Colonic mucosa (tissue), 4 donors: ENCODE data around the gene COL18A1. TPM values are rescaled to one million over a fixed set of nuclear protein-coding genes. Genes with fewer than 3 reads are reported as not detected.
A peak's percentile ranks its signal among the peaks of the same experiment; 100 is the strongest.

ENCODE experiments used
- DNase-seq: peaks from one replicate; pipeline ENCODE4 v3.0.0-alpha.2; 2020
- H3K27ac ChIP-seq: fragments of 200-600 bp; one replicate; pipeline ENCODE4 v1.8.0; 2021
- H3K27me3 ChIP-seq: fragments of 200-600 bp; one replicate; pipeline ENCODE4 v1.8.0; 2021
- H3K36me3 ChIP-seq: fragments of 200-600 bp; one replicate; pipeline ENCODE4 v1.8.0; 2021
- H3K4me1 ChIP-seq: fragments of 200-600 bp; one replicate; pipeline ENCODE4 v1.8.0; 2021; ENCODE audit warnings: mild to moderate bottlenecking
- H3K4me3 ChIP-seq: fragments of 200-600 bp; one replicate; pipeline ENCODE4 v1.8.0; 2021
- H3K9ac ChIP-seq, 2 donors: one replicate each; pipeline ENCODE4 v1.7.0; 2013; ENCODE audit warnings: control low read depth in 2 of 2, low read depth in 2 of 2, low read length in 2 of 2
- H3K9me3 ChIP-seq: fragments of 200-600 bp; one replicate; pipeline ENCODE4 v1.8.0; 2021
- CTCF ChIP-seq: fragments of 200-600 bp; IDR thresholded peaks from one replicate; pipeline ENCODE4 v1.8.0; 2022; ENCODE audit warnings: antibody characterized with exemption, mild to moderate bottlenecking
- intact Hi-C: fragments of 100-400 bp; cut with DNase I; formaldehyde crosslinking; loops from one replicate; pipeline ENCODE4 v1.14.1; 2022
- total RNA-seq, 2 donors: library from RNA; stranded (reverse); fragmentation: NEBNext Ultra II Directional in 1 of 2; extraction: Animal tissue kit (Norgen Biotek cat#: 25700) in 1 of 2; gene quantifications; one replicate each; pipeline ENCODE4 v1.2.1, GENCODE V29; 2021
- donor health status: healthy.
- donor health status: DM: no; HTN: no; CAD: no.
- donor health status: DM: no; HTN: no; CAD: no.

COL18A1 gene
- total RNA-seq, 2 donors from 2014 or later, result 8.4 to 22.3 TPM

- Histone ChIP-seq H3K36me3 (no peaks in the 10 kb centered on the region), H3K9ac (no peak overlapping the region), H3K9me3 (no peaks in the 10 kb centered on the region), H3K27me3 (no peaks in the 10 kb centered on the region), H3K27ac (no peak overlapping the region), H3K4me1 (no peaks in the 10 kb centered on the region), H3K4me3 (no peak overlapping the region)
- DNase-seq, result peak; percentile 10
- intact Hi-C loops, result no loop called here
- TF ChIP-seq CTCF, result no peak
Measured at GRCh38 chr21:45546636-45547544, 141.9 kb downstream of the COL18A1 start.

- Histone ChIP-seq H3K9me3 (no peaks in the 10 kb centered on the region), H3K4me1 (no peaks in the 10 kb centered on the region), H3K4me3 (no peak overlapping the region), H3K36me3 (no peaks in the 10 kb centered on the region), H3K27me3 (no peaks in the 10 kb centered on the region), H3K27ac (no peak overlapping the region), H3K9ac (no peak overlapping the region)
- no peak for TF ChIP-seq CTCF
- intact Hi-C loops, result no loop called here
- no peak for DNase-seq
Measured at GRCh38 chr21:45547545-45547900, 142.6 kb downstream of the COL18A1 start.

DNA sequence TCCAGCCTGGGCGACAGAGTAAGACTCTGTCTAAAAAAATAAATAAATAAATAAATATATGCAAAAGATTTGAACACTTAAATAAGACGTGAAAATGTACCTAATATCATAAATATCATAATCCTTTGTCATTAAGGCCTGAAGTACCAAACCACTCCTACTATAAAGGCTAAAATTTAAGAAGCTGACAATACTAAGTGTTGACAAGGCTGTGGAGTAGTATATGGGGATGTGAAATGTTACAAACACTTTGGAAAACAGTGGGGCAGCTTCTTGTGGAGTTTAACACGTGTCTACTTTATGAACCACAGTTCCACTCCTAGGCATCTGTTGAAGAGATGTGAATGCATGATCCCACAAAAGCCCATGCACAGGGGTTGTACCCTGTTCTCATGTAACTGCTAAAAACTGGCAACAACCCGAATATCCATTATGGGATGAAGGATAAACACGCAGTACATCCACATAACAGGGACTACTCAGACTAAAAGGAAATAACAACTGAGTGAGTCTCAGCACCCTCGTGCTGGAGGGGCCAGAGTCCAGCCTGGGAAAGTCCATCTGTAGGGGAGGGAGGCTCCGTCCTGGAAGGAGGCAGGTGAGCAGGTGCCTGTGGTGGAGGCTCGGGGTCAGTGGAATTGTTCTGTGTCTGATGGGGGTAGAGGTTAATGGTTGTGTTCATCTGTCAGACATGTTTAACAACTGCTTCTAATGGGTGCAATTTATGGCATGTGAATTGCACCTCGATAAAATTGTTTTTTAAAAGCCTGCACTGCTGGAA, 143.9 kb downstream of the COL18A1 start:
- no peak overlapping the region for H3K27ac ChIP-seq
- H3K27me3 ChIP-seq, result no peaks in the 10 kb centered on the region
- no peak overlapping the region for H3K4me3 ChIP-seq
- no peak overlapping the region for H3K9ac ChIP-seq
- H3K36me3 ChIP-seq, result no peaks in the 10 kb centered on the region
- H3K9me3 ChIP-seq, result no peaks in the 10 kb centered on the region
- TF ChIP-seq CTCF, result no peak
- no peak for DNase-seq
- intact Hi-C loops, result no loop called here
- no peaks in the 10 kb centered on the region for H3K4me1 ChIP-seq

GRCh38 chr21:45549626-45550463, 144.9 kb downstream of the COL18A1 start:
- no peak for DNase-seq
- no peak for TF ChIP-seq CTCF
- H3K27ac ChIP-seq, result no peak overlapping the region
- H3K4me3 ChIP-seq, result no peak overlapping the region
- peak overlapping the region in 1 of 2 donors; percentile 19 for H3K9ac ChIP-seq
- no peaks in the 10 kb centered on the region for H3K36me3 ChIP-seq
- H3K4me1 ChIP-seq, result no peaks in the 10 kb centered on the region
- intact Hi-C loops, result no loop called here
- no peaks in the 10 kb centered on the region for H3K9me3 ChIP-seq
- no peaks in the 10 kb centered on the region for H3K27me3 ChIP-seq
